Hepatocyte (in vitro differentiated cells): ENCODE data around the gene LDB2.

Source experiments
- EZH2 ChIP-seq: fragments of 200-600 bp; sonication (generic); IDR thresholded peaks from 2 replicates; pipeline ENCODE4 v1.6.1; 2016; ENCODE audit warnings: antibody characterized with exemption, mild to moderate bottlenecking, borderline replicate concordance
- EZH2phosphoT487 ChIP-seq: fragments of 200-600 bp; sonication (generic); IDR thresholded peaks from one replicate; pipeline ENCODE4 v1.6.1; 2018; ENCODE audit warnings: antibody characterized with exemption, mild to moderate bottlenecking, low read depth, moderate library complexity; ENCODE audit not compliant: unreplicated experiment, severe bottlenecking
- TF ChIP-seq, protein P1 (sequence below): fragments of 200-600 bp; sonication (generic); IDR thresholded peaks from 2 replicates; pipeline ENCODE4 v1.5.1; 2016; ENCODE audit warnings: antibody characterized with exemption, mild to moderate bottlenecking; ENCODE audit not compliant: poor library complexity

DNA sequence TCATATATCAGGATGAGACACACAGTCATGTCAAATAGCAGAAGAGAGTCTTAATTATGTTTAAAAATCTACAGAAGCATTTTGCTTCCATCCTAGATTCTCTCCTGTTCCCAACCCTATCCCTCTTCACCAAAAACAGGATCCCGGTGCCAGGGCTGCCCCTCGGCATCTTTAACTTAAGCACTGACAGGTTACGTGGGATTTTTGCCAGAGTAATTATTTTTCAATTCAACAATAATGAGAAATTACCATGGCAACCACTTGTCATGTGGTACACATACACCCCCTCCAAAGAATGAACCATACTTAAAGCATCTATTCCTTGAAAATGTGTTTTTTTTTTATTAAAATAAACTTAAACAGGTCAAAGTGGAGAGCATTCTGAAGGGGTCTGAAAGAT, 130.6 kb downstream of the LDB2 start:
- TF ChIP-seq, protein P1, sequence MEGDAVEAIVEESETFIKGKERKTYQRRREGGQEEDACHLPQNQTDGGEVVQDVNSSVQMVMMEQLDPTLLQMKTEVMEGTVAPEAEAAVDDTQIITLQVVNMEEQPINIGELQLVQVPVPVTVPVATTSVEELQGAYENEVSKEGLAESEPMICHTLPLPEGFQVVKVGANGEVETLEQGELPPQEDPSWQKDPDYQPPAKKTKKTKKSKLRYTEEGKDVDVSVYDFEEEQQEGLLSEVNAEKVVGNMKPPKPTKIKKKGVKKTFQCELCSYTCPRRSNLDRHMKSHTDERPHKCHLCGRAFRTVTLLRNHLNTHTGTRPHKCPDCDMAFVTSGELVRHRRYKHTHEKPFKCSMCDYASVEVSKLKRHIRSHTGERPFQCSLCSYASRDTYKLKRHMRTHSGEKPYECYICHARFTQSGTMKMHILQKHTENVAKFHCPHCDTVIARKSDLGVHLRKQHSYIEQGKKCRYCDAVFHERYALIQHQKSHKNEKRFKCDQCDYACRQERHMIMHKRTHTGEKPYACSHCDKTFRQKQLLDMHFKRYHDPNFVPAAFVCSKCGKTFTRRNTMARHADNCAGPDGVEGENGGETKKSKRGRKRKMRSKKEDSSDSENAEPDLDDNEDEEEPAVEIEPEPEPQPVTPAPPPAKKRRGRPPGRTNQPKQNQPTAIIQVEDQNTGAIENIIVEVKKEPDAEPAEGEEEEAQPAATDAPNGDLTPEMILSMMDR = no peak
- TF ChIP-seq EZH2 (no peak), EZH2phosphoT487 (no peak)
